ENCODE results near the gene MCTP2. TPM values are rescaled to one million over a fixed set of nuclear protein-coding genes. Genes with fewer than 3 reads are reported as not detected.

The MCTP2 gene
- total RNA-seq, 1 donor from 2014 or later = 14.1 TPM

- no peak for DNase-seq (ENCODE audit: low read depth in 2 of 2)
These were observed 119.7 kb downstream of the MCTP2 start for GRCh38 chr15:94351031-94351535.

GRCh38 chr15:94352636-94353487 is 121.5 kb downstream of the MCTP2 start:
- no peak for DNase-seq (ENCODE audit: low read depth in 2 of 2)

DNA sequence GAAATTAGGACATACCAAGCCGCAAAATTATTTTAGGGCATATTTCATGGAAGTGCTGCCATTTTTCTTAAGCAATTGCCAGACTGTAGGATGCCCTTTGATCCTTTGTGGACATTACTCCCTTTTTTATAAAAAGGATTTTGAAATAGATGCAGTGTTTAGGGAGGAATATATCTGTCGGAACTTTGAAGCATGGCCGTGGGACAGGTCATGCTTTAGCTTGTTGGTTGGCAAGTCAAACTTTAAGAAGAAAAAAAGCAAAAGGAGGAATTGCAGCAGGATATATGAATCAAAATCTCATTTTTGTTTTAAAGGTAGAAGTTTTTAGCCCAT is 122.1 kb downstream of the MCTP2 start:
- DNase-seq (ENCODE audit: low read depth in 2 of 2) = no peak

- DNase-seq (ENCODE audit: low read depth in 2 of 2) = no peak
These were observed 123.3 kb downstream of the MCTP2 start for GRCh38 chr15:94354655-94355054.

GRCh38 chr15:94359716-94360115 is 128.4 kb downstream of the MCTP2 start:
- DNase-seq (ENCODE audit: low read depth in 2 of 2) = no peak

DNA sequence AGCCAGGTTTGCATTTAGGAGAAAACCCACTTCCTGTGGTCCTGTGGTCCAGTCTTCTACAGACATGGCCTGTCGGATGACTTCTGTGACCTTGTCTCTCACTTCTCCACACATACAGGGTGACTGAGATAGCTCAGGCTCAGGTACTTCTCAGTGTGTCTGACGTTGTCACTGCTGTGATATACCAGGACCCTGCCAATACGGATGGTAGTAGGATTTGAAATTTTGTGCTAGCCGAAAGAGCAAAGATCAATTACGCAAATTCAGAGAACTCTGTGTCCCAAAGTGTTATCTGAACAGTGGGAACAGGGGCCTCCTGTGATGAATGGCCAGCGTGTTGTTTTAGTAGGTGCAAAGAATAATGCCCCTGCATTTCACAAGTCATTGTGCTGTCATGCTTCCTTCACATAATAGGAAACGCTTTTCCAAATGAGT is 128.9 kb downstream of the MCTP2 start:
- DNase-seq (ENCODE audit: low read depth in 2 of 2) = peak in 1 of 2 donors; percentile 65

DNA sequence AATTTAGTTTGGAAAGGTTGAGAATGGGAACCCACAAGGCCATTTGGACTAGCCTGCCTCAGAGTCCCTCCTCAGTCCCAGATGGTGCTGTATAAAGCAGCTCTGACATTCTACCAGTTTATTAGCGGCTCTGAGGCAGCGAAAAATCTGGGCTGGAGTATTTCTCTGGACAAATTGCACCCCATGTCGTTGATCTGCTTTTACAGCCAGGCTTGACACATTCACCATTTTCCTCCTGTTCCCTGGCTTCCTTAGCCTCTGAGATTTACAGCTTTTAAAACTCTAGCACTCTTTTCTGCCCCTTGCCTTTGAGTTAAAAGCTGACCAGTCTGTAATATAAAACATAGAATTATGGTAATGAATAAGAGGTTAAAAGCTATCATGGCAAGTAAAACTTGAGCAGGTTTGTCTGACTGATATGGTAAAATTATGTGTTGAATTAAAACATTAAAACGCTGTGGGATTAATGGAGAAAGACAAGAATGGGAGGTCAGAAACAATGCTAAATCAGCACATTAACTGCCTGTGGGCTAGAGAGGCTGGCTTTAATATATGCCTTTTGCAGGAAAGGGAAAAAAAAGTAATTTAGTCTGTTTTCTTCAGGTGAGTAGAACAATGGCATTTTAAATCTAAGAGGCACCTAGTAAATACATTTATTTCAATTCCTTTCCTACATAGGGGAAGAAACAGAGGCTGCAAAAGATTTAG is 131.2 kb downstream of the MCTP2 start:
- no peak for DNase-seq (ENCODE audit: low read depth in 2 of 2)

GRCh38 chr15:94363382-94363781 is 132.0 kb downstream of the MCTP2 start:
- DNase-seq (ENCODE audit: low read depth in 2 of 2) = no peak

- DNase-seq (ENCODE audit: low read depth in 2 of 2) = no peak
These were observed 135.4 kb downstream of the MCTP2 start for GRCh38 chr15:94366781-94367180.

DNA sequence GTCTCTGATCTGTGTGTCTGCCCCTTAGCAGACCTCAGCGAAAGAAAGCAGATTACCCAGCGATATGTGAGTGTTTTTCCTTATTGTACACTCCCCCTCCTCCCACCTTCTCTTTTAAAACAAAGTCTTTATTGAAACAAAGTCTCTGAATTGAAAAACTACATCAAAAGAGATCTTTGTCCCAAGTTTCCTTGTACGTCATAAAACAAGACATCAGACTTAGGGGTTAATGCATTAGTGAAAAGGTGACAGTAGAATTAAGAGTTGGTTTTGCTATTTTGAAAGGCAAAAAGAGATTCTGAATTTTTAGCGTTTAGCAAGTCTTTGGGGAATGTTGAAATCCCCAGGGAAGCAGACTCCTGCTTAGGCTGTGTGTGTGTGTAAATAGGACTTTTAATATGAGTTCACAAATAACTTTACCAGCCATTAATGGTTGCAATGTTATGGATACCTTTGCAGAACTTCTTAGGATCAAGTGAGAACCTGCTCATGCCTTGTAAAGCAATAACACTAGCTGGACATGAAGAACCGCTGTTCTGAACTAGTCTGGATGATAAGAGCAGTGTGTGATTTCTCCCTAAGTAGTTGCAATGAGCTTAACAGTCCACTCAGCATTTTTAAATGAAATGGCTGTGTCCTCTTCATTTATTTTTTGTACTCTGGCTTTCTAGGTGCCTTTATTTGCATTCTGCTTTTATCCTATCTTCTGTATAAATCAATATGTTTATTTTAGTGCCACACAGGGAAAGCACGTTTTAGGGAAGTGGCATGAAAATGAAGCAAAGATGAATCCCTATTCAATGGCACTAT is 136.6 kb downstream of the MCTP2 start:
- DNase-seq (ENCODE audit: low read depth in 2 of 2) = no peak

DNA sequence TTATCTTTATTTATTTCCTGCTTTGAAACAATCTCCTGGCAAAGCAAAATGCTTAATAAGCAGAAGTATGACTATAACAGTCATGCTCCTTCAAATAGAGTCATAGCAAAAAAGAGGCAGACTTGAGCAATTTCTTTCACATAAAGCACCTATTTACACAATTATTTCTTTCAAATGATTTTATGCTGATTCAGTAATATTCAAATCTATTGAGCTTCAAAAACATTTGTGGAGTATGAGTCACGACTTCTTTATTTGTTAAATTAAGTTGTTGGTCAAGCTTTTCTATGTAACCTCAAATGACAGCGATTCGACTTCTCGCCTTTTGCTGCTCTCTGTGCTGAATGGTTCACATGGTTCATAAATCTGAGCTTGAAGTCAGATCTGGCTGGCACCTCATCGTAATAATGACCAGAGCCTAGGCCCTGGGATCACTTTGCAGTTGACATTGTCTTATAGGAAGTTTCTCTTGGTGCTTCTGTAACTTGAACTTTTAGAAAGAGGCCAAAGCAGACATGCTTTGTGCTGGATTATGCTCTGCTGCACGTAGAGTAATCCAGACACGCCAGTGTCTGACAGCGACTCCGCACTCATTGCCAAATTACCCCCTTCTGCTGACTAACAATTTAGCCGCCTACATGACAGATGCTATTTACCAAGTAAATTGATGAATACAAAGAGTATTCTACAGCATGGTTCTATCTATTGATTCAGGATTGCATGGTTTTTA is 139.0 kb downstream of the MCTP2 start:
- DNase-seq (ENCODE audit: low read depth in 2 of 2) = no peak

- DNase-seq (ENCODE audit: low read depth in 2 of 2) = no peak
These were observed 139.6 kb downstream of the MCTP2 start for GRCh38 chr15:94370936-94371285.

- DNase-seq (ENCODE audit: low read depth in 2 of 2) = no peak
These were observed 141.5 kb downstream of the MCTP2 start for GRCh38 chr15:94372821-94373220.

DNA sequence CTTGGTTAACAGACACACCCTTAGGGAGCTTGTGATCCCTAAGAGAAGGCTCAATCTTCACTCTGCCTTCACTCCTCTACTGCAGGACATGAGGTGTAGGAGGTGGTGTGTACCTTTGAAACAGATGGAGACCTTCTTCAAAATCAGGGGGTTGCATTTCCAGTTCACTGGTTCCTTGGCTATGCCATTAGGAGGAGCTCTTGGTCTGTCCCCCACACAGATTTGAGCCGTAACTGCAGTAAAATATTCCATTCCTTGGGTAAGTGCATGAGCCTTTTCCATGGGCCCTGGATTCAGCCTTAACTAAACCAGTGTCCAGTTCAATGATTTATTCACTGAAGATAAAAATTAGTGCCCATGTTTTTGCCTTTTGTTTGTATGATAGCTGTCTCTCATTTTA is 144.6 kb downstream of the MCTP2 start:
- DNase-seq (ENCODE audit: low read depth in 2 of 2) = peak; percentile 41 to 80

- no peak for DNase-seq (ENCODE audit: low read depth in 2 of 2)
These were observed 148.6 kb downstream of the MCTP2 start for GRCh38 chr15:94379986-94380385.

GRCh38 chr15:94380798-94381197 is 149.4 kb downstream of the MCTP2 start:
- DNase-seq (ENCODE audit: low read depth in 2 of 2) = no peak

GRCh38 chr15:94381384-94381783 is 150.0 kb downstream of the MCTP2 start:
- DNase-seq (ENCODE audit: low read depth in 2 of 2) = no peak

DNA sequence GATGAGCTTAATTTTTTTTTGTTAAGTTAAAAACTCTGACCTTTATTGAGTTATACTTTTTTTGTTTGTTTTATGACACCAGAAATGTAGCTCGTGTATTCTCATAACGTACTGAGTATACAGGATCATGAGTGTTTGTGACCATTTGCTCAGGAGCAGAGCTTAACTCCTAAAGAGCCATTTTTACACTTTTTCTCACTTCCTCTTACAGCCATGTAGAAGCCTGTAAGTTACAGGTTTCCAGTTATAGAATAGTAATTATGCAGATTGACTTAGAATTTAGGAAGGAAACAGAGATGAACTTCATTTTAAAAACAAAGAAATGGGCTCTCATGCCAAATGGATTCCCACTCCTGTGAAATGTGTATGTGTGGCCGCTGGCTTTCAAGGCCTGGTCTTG is 151.7 kb downstream of the MCTP2 start:
- DNase-seq (ENCODE audit: low read depth in 2 of 2) = no peak

GRCh38 chr15:94383706-94384105 is 152.3 kb downstream of the MCTP2 start:
- no peak for DNase-seq (ENCODE audit: low read depth in 2 of 2)

DNA sequence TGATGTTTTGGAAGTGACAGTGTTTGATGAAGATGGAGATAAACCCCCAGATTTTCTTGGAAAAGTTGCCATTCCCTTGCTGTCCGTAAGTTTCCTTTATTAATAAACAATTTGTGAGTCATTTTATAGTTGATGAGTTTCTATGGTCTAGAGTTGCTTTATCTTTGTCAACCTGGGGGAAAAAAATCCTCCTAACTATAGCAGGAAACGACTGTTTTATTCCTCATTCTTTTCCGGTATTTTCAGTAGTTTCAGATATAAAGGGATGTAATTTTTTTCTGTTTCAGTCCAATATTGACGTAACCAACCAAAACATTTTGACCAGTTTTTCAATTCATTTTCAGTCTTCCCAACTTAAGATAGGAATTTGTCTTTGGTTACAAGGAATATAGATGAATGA is 154.1 kb downstream of the MCTP2 start:
- peak; percentile 45 to 79 for DNase-seq (ENCODE audit: low read depth in 2 of 2)

DNA sequence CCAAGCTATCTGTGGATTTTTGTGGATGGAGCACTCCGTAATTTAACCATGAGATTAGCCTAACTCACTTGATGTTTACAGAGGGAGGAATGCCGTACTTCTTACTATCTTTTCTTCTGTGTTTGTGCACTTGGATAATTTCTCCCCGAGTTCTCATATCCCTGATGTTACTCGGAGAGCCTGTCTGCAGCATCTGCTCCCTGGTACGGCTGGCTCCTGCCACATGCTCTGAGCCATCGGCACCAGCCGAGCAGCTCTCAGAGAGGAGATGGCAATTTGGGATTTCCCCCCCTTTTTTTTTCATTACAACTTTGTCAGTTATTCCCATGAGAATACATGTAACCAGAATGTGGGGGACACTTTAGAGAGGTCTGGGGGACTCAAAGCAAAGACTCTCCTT is 155.0 kb downstream of the MCTP2 start:
- no peak for DNase-seq (ENCODE audit: low read depth in 2 of 2)

Data from lung microvascular endothelial cell (primary cell).